ENCODE data around the gene ARPC5.
A peak's percentile ranks its signal among the peaks of the same experiment; 100 is the strongest.

Gene ARPC5

GRCh38 chr1:183609313-183609712 lies 26.3 kb downstream of the ARPC5 start:
- DNase-seq: no peak

GRCh38 chr1:183607322-183607980 lies 28.1 kb downstream of the ARPC5 start:
- no peak for DNase-seq

- no peak for DNase-seq
Measured at GRCh38 chr1:183605904-183606303, 29.7 kb downstream of the ARPC5 start.

GRCh38 chr1:183604815-183605214 lies 30.8 kb downstream of the ARPC5 start:
- no peak for DNase-seq

GRCh38 chr1:183604038-183604808 lies 31.4 kb downstream of the ARPC5 start:
- DNase-seq: no peak

- DNase-seq: no peak
Measured at GRCh38 chr1:183602510-183602909, 33.1 kb downstream of the ARPC5 start.

- DNase-seq: no peak
Measured at GRCh38 chr1:183600634-183601033, 34.9 kb downstream of the ARPC5 start.

GRCh38 chr1:183600136-183600535 lies 35.4 kb downstream of the ARPC5 start:
- DNase-seq: no peak

- no peak for DNase-seq
Measured at GRCh38 chr1:183598386-183598785, 37.2 kb downstream of the ARPC5 start.

GRCh38 chr1:183597656-183598347 lies 37.8 kb downstream of the ARPC5 start:
- DNase-seq: no peak

- DNase-seq: no peak
Measured at GRCh38 chr1:183596500-183596899, 39.1 kb downstream of the ARPC5 start.

- DNase-seq: no peak
Measured at GRCh38 chr1:183595537-183595936, 40.0 kb downstream of the ARPC5 start.

GRCh38 chr1:183593356-183593755 lies 42.2 kb downstream of the ARPC5 start:
- no peak for DNase-seq

GRCh38 chr1:183592733-183593132 lies 42.9 kb downstream of the ARPC5 start:
- no peak for DNase-seq

- peak; percentile 13 for DNase-seq
Measured at GRCh38 chr1:183590244-183591191, 45.1 kb downstream of the ARPC5 start, which contains the start of gene NCF2. Gene NCF2 (minus strand): TSS chr1:183590459. CDS start chr1:183590329, 130 bp downstream.

GRCh38 chr1:183589874-183590243 lies 45.7 kb downstream of the ARPC5 start:
- DNase-seq: no peak

- DNase-seq: no peak
Measured at GRCh38 chr1:183589384-183589783, 46.2 kb downstream of the ARPC5 start.

- no peak for DNase-seq
Measured at GRCh38 chr1:183588827-183589226, 46.8 kb downstream of the ARPC5 start.

GRCh38 chr1:183586926-183587325 lies 48.7 kb downstream of the ARPC5 start:
- no peak for DNase-seq

GRCh38 chr1:183586455-183586854 lies 49.1 kb downstream of the ARPC5 start:
- no peak for DNase-seq

GRCh38 chr1:183585038-183585437 lies 50.5 kb downstream of the ARPC5 start:
- no peak for DNase-seq

GRCh38 chr1:183584147-183584546 lies 51.4 kb downstream of the ARPC5 start:
- no peak for DNase-seq

GRCh38 chr1:183583466-183583865 lies 52.1 kb downstream of the ARPC5 start:
- no peak for DNase-seq

Measured in activated naive CD4-positive, alpha-beta T cell treated with Interleukin-2 at 50 U/mL for 16 hours (primary cell).